ENCODE results near the gene ALPI. TPM values are rescaled to one million over a fixed set of nuclear protein-coding genes. Genes with fewer than 3 reads are reported as not detected.
"Not testable (repeated sequence)": the region's sequence is repeated elsewhere in the genome, so short reads cannot be mapped to it uniquely, and the experiment has no call there.

Gene ALPI
- total and polyA plus RNA-seq, 5 experiments from 2014 or later = not detected

- H3K27ac Mint-ChIP-seq = no peak overlapping the region
- POLR2A ChIA-PET = no interaction called here
- DNase-seq = no peak
- ATAC-seq = no peak
- no peak overlapping the region for H3K4me3 Mint-ChIP-seq
- no peaks in the 10 kb centered on the region for H3K27me3 Mint-ChIP-seq
- H3K9me3 Mint-ChIP-seq = no peaks in the 10 kb centered on the region
- no peaks in the 10 kb centered on the region for H3K36me3 Mint-ChIP-seq
- H3K4me1 Mint-ChIP-seq = peaks cover 0 to 2% (median 0%) of the 10 kb centered on the region in 4 donors
Measured at GRCh38 chr2:232447638-232448303, 8.2 kb upstream of the ALPI start.

- peak in 1 of 10 donors; percentile 22 for DNase-seq
- peak; percentile 35 to 46 for ATAC-seq
- Mint-ChIP-seq H3K4me1 (peaks cover 0 to 2% (median 0%) of the 10 kb centered on the region in 4 donors), H3K27me3 (no peaks in the 10 kb centered on the region), H3K36me3 (no peaks in the 10 kb centered on the region), H3K9me3 (no peaks in the 10 kb centered on the region), H3K27ac (peak overlapping the region in 1 of 10 donors; percentile 82), H3K4me3 (peak overlapping the region in 1 of 10 donors; percentile 13)
- POLR2A ChIA-PET = no interaction called here
Measured at GRCh38 chr2:232448304-232448690, 7.7 kb upstream of the ALPI start.

- no peak for DNase-seq
- Mint-ChIP-seq H3K27me3 (no peaks in the 10 kb centered on the region), H3K27ac (no peak overlapping the region), H3K4me1 (peaks cover 0 to 2% (median 0%) of the 10 kb centered on the region in 4 donors), H3K36me3 (no peaks in the 10 kb centered on the region), H3K9me3 (no peaks in the 10 kb centered on the region), H3K4me3 (no peak overlapping the region)
- no peak for ATAC-seq
- POLR2A ChIA-PET = no interaction called here
Measured at GRCh38 chr2:232449964-232450363, 6.0 kb upstream of the ALPI start.

- peak in 1 of 10 donors; percentile 30 for DNase-seq
- ATAC-seq, POLR2A ChIA-PET, H3K27ac Mint-ChIP-seq, H3K9me3 Mint-ChIP-seq, H3K4me1 Mint-ChIP-seq, H3K4me3 Mint-ChIP-seq, H3K27me3 Mint-ChIP-seq, H3K36me3 Mint-ChIP-seq: not testable (repeated sequence)
Measured at GRCh38 chr2:232451645-232452044, 4.3 kb upstream of the ALPI start.

GRCh38 chr2:232454630-232455029 is 1.3 kb upstream of the ALPI start:
- Mint-ChIP-seq H3K4me1 (no peaks in the 10 kb centered on the region), H3K9me3 (no peaks in the 10 kb centered on the region), H3K27ac (peak overlapping the region in 1 of 10 donors; percentile 49), H3K36me3 (no peaks in the 10 kb centered on the region), H3K4me3 (no peak overlapping the region), H3K27me3 (peaks cover 2 to 39% (median 15%) of the 10 kb centered on the region in 5 donors)
- POLR2A ChIA-PET = no interaction called here
- ATAC-seq = no peak
- no peak for DNase-seq

- peaks cover 0 to 1% (median 0%) of the 10 kb centered on the region in 9 donors for H3K9me3 Mint-ChIP-seq
- no peak for ATAC-seq
- H3K27ac Mint-ChIP-seq = no peak overlapping the region
- POLR2A ChIA-PET = no interaction called here
- peak in 1 of 10 donors; percentile 59 for DNase-seq
- H3K27me3 Mint-ChIP-seq = peaks cover 2 to 49% (median 18%) of the 10 kb centered on the region in 5 donors
- no peak overlapping the region for H3K4me3 Mint-ChIP-seq
- no peaks in the 10 kb centered on the region for H3K36me3 Mint-ChIP-seq
- no peaks in the 10 kb centered on the region for H3K4me1 Mint-ChIP-seq
Measured at GRCh38 chr2:232456296-232457120, 555 bp downstream of the ALPI start.

GRCh38 chr2:232457121-232458011 is 1.4 kb downstream of the ALPI start:
- DNase-seq (peak in 1 of 10 donors; percentile 56), ATAC-seq (no peak)
- Mint-ChIP-seq H3K27ac (no peak overlapping the region), H3K36me3 (no peaks in the 10 kb centered on the region), H3K4me1 (no peaks in the 10 kb centered on the region), H3K4me3 (no peak overlapping the region), H3K9me3 (peaks cover 0 to 2% (median 0%) of the 10 kb centered on the region in 9 donors), H3K27me3 (peaks cover 3 to 49% (median 18%) of the 10 kb centered on the region in 5 donors)
- POLR2A ChIA-PET = no interaction called here

- POLR2A ChIA-PET = no interaction called here
- Mint-ChIP-seq H3K27me3 (peaks cover 3 to 49% (median 18%) of the 10 kb centered on the region in 5 donors), H3K27ac (no peak overlapping the region), H3K36me3 (no peaks in the 10 kb centered on the region), H3K4me3 (no peak overlapping the region), H3K4me1 (no peaks in the 10 kb centered on the region), H3K9me3 (peaks cover 0 to 8% (median 0%) of the 10 kb centered on the region in 9 donors)
- ATAC-seq = no peak
- DNase-seq = peak in 1 of 10 donors; percentile 55
Measured at GRCh38 chr2:232458051-232458660, 2.2 kb downstream of the ALPI start.

GRCh38 chr2:232458661-232459418 is 2.9 kb downstream of the ALPI start:
- peaks cover 3 to 49% (median 18%) of the 10 kb centered on the region in 5 donors for H3K27me3 Mint-ChIP-seq
- H3K4me3 Mint-ChIP-seq = no peak overlapping the region
- DNase-seq = peak in 1 of 10 donors; percentile 58
- peaks cover 0 to 8% (median 0%) of the 10 kb centered on the region in 9 donors for H3K9me3 Mint-ChIP-seq
- H3K36me3 Mint-ChIP-seq = no peaks in the 10 kb centered on the region
- H3K4me1 Mint-ChIP-seq = no peaks in the 10 kb centered on the region
- no peak for ATAC-seq
- no peak overlapping the region for H3K27ac Mint-ChIP-seq
- POLR2A ChIA-PET = no interaction called here

- Mint-ChIP-seq H3K27me3 (peaks cover 3 to 49% (median 18%) of the 10 kb centered on the region in 5 donors), H3K36me3 (no peaks in the 10 kb centered on the region), H3K4me1 (no peaks in the 10 kb centered on the region), H3K9me3 (peaks cover 0 to 8% (median 0%) of the 10 kb centered on the region in 9 donors), H3K27ac (no peak overlapping the region), H3K4me3 (no peak overlapping the region)
- peak in 1 of 10 donors; percentile 28 for DNase-seq
- POLR2A ChIA-PET = no interaction called here
- ATAC-seq = no peak
Measured at GRCh38 chr2:232459419-232460035, 3.6 kb downstream of the ALPI start.

- DNase-seq = peak in 1 of 10 donors; percentile 32
- no peaks in the 10 kb centered on the region for H3K36me3 Mint-ChIP-seq
- H3K4me3 Mint-ChIP-seq = no peak overlapping the region
- H3K27me3 Mint-ChIP-seq = peaks cover 3 to 49% (median 18%) of the 10 kb centered on the region in 5 donors
- no peak for ATAC-seq
- H3K27ac Mint-ChIP-seq = no peak overlapping the region
- H3K9me3 Mint-ChIP-seq = peaks cover 0 to 8% (median 0%) of the 10 kb centered on the region in 9 donors
- no peaks in the 10 kb centered on the region for H3K4me1 Mint-ChIP-seq
- POLR2A ChIA-PET = no interaction called here
Measured at GRCh38 chr2:232460171-232460570, 4.2 kb downstream of the ALPI start.

Data from naive thymus-derived CD8-positive, alpha-beta T cell (primary cell).